ENCODE results near the gene LAMA3.

The LAMA3 gene

DNA sequence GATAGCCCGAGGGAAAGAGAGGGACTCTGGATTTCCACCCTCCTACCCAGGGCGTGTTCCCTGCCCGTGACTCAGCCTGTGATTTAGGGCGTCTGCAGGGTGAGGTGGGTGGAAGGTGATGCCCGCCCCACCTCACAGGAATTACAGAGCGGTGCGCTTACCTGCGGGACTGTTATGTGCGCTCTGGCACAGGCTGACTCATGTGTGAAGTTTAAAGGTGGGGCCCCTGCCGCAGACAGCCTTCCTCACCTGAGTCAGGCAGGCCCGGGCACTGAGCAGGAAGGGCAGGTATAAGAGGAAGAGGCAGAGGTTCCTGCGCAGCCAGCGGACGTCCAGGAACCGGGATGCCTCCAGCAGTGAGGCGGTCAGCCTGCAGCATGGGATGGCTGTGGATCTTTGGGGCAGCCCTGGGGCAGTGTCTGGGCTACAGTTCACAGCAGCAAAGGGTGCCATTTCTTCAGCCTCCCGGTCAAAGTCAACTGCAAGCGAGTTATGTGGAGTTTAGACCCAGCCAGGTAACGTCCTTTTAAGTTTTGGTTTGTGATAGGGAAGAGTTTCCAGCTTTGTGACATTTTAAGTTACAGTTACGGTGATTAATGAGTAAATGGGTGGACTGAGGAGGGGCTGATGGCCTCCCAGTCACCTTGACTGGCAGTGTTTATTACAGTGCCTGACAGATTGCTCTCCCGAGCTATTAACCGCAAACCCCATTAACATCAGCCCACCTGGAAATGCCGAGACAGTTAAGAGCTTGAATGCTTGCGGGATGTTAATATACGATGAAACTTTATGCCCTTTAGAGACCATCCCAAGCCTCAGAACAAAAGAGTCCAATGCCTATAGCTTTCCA is 183.7 kb downstream of the LAMA3 start:
- TF ChIP-seq, protein P1, sequence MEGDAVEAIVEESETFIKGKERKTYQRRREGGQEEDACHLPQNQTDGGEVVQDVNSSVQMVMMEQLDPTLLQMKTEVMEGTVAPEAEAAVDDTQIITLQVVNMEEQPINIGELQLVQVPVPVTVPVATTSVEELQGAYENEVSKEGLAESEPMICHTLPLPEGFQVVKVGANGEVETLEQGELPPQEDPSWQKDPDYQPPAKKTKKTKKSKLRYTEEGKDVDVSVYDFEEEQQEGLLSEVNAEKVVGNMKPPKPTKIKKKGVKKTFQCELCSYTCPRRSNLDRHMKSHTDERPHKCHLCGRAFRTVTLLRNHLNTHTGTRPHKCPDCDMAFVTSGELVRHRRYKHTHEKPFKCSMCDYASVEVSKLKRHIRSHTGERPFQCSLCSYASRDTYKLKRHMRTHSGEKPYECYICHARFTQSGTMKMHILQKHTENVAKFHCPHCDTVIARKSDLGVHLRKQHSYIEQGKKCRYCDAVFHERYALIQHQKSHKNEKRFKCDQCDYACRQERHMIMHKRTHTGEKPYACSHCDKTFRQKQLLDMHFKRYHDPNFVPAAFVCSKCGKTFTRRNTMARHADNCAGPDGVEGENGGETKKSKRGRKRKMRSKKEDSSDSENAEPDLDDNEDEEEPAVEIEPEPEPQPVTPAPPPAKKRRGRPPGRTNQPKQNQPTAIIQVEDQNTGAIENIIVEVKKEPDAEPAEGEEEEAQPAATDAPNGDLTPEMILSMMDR (IDR thresholded peaks at IDR 0.05; ENCODE audit: low read depth, low read length), result no peak
- DNase-seq (ENCODE audit: low read depth in 2 of 2), result no peak
- H3K4me3 ChIP-seq (replicated peaks in 1 of 2; ENCODE audit: low read depth in 2 of 2, low read length in 2 of 2), result no peak overlapping the region

DNA sequence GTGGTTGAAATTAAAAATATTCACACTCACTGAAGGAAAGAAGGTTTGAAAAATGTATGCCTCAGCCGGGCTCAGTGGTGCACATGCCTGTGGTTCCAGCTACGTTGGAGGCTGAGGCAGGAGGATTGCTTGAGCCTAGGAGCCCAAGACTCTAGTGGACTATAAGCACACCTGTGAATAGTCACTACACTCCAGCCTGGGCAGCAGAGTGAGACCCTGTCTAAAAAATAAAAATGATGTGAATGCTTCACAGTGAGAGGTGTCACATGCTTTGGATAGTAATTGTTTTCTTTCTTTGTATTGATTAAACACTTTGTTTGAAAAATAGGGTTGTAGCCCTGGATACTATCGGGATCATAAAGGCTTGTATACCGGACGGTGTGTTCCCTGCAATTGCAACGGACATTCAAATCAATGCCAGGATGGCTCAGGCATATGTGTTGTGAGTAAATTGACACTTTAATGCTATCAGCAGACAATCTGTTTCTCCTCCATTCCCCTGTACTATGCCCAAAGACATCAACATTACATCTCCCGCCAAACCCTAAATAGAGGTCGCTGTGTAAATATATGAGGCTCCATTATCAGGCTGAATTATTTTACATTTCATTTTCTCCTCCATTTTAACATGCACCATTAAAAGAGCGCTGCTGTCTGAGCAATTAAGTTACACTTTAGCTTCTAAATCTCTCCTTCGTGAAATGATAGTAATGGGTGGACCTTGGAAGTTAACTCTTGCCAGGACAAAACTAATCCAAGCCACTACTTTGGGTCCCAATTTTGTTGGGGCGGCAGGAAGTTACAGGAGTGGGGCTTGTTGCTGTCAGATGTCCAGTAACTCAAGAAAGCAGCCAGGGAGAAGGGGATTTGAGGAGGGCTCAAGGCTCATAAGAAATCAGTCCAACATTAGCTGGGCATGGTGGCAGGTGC is 187.0 kb downstream of the LAMA3 start:
- DNase-seq (ENCODE audit: low read depth in 2 of 2), result no peak
- H3K4me3 ChIP-seq (replicated peaks in 1 of 2; ENCODE audit: low read depth in 2 of 2, low read length in 2 of 2), result no peak overlapping the region
- TF ChIP-seq, protein P1 (IDR thresholded peaks at IDR 0.05; ENCODE audit: low read depth, low read length), result no peak

DNA sequence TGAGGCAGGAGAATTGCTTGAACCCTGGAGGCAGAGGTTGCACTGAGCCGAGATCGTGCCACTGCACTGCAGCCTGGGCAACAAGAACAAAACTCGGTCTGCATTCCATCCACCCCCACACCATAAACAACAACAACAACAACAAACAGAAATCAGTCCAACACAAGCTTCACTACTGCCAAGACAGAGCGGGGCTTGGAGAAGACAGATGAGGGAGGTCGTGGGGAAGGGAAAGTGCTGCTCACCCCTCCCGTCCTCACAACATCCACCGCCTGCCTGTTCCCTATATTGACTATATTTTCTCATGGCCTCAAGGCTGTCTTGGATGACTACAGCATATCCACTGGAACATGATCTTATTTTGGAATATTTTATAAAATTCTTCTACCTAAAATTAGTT is 187.7 kb downstream of the LAMA3 start:
- no peak for DNase-seq (ENCODE audit: low read depth in 2 of 2)
- no peak overlapping the region for H3K4me3 ChIP-seq (replicated peaks in 1 of 2; ENCODE audit: low read depth in 2 of 2, low read length in 2 of 2)
- TF ChIP-seq, protein P1 (IDR thresholded peaks at IDR 0.05; ENCODE audit: low read depth, low read length), result no peak

DNA sequence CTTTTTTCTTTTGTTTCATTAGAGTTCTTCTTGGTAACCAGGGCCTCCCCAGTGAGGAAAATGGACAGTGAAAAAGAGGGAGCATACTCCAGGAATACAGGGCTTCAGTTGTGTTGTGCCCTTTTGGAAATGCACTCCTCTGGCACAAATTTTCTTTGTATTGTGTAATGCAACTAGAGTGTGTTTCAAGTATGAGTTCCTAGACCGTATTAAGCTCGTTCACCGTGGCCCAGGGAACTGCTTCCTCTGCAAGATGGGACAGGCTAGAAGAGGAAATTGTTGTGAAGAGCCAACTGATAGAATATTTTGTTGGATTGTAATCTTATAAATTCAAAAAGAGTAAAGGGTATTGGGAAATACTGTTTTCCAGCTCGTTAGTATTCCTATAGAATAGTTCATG is 188.1 kb downstream of the LAMA3 start:
- TF ChIP-seq, protein P1 (IDR thresholded peaks at IDR 0.05; ENCODE audit: low read depth, low read length), result no peak
- DNase-seq (ENCODE audit: low read depth in 2 of 2), result no peak
- H3K4me3 ChIP-seq (replicated peaks in 1 of 2; ENCODE audit: low read depth in 2 of 2, low read length in 2 of 2), result no peak overlapping the region

DNA sequence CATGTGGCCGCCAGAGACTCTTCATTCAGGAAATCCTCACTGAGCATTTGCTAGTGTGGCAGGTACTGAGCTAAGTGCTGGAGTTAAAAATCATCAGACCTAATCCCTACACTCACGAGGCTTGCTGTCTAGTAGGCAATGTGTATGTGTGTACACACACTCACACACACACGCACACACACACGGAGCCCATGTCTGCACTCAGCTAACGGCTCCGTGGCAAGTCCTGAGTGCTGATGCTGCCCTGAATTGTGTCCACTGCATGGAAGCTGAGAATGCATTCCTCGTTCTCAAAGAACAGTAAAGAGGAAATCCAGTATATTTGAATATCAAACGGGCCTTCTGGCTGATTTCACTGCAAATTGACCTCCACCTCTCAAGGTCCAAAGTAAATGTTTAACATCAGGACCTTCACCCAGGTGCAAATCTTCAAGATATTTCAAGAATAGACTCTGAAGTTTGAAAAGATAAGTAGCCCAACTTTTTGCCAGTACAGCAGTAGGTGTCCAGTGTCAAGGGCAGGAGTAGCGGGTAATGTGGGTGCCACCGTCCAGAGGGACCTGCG is 189.2 kb downstream of the LAMA3 start:
- DNase-seq (ENCODE audit: low read depth in 2 of 2), result no peak
- TF ChIP-seq, protein P1 (IDR thresholded peaks at IDR 0.05; ENCODE audit: low read depth, low read length), result no peak
- no peak overlapping the region for H3K4me3 ChIP-seq (replicated peaks in 1 of 2; ENCODE audit: low read depth in 2 of 2, low read length in 2 of 2)

DNA sequence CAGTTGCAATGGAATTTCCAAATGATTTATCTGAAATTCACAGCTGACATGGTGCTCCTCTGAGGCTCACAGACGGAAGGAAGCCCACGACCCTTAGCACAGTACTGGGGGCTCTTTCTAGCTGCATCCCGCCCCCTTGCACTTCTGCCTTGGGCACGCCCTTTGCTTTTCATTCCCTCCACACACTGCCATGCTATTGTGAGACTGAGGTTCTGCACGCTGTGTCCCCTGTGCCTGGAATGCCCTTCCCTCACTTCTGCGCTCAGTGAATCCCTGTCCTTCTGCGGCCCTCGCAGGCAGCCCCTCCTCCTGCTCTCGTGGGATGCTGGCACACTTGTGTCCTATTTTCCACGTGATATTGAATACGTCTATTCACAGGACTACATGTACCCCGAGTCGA is 189.9 kb downstream of the LAMA3 start:
- no peak for DNase-seq (ENCODE audit: low read depth in 2 of 2)
- H3K4me3 ChIP-seq (replicated peaks in 1 of 2; ENCODE audit: low read depth in 2 of 2, low read length in 2 of 2), result no peak overlapping the region
- TF ChIP-seq, protein P1 (IDR thresholded peaks at IDR 0.05; ENCODE audit: low read depth, low read length), result no peak
